ENCODE data around the gene LUC7L.
A peak's percentile ranks its signal among the peaks of the same experiment; 100 is the strongest.
"Not testable (repeated sequence)": the region's sequence is repeated elsewhere in the genome, so short reads cannot be mapped to it uniquely, and the experiment has no call there.

Gene LUC7L

DNA sequence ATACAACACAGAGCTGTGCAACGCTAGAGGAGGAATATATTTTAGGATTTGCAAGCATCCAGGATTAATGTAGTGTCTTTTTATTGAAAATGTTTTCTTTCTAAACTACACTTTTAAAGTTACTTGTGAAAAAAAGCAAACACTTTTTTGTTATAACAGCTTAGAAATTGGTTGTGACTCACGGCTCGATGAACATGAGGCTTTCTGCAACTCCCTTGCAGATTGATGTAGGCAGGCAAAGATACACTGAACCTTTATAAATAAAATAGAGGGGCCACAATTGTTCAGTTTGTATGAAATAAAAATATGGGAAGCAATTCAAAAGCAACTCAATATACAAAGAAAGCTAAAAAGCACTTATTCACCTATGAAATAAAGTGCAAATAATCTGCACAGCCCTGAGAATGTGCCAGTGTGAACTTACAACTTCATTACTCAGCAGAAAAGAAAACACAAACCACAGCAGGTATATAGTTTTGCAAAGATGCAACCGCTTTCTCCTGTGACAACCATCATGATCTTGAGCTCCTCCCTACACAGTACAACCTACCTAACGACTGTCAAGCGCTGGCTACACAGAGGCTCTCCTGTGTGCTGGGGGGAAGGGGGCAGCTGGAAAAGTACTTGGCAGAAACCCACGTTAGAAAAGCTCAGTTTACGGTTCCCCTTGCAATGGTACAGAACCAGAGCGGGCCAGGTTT, 948 bp downstream of the LUC7L start:
- TF ChIP-seq, protein P1, sequence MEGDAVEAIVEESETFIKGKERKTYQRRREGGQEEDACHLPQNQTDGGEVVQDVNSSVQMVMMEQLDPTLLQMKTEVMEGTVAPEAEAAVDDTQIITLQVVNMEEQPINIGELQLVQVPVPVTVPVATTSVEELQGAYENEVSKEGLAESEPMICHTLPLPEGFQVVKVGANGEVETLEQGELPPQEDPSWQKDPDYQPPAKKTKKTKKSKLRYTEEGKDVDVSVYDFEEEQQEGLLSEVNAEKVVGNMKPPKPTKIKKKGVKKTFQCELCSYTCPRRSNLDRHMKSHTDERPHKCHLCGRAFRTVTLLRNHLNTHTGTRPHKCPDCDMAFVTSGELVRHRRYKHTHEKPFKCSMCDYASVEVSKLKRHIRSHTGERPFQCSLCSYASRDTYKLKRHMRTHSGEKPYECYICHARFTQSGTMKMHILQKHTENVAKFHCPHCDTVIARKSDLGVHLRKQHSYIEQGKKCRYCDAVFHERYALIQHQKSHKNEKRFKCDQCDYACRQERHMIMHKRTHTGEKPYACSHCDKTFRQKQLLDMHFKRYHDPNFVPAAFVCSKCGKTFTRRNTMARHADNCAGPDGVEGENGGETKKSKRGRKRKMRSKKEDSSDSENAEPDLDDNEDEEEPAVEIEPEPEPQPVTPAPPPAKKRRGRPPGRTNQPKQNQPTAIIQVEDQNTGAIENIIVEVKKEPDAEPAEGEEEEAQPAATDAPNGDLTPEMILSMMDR (IDR thresholded peaks at IDR 0.05; ENCODE audit: insufficient read depth, low read depth, low read length, missing control alignments), result no peak
- peak; percentile 31 for DNase-seq (ENCODE audit: low read depth)
- peak overlapping the region; percentile 84 for H3K4me3 ChIP-seq (ENCODE audit: low read length)

DNA sequence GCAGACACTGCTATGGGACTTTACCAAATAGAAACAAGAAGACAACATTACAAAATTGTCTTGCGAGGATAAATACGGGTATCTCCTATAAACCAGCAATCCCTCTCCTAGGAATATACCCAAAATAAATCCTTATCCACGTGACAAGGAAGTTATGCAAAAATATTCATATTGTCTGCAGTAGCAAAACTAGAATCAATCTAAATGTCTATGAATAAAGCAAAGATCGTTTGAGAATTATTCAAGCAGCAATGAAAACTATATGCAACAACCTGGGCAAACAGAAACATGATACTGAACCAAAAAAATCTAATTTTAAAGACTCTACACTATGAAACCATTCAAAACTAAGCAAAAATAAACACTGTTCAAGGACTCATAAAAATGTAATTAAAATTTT, 9.2 kb downstream of the LUC7L start:
- no peak overlapping the region for H3K4me3 ChIP-seq (ENCODE audit: low read length)
- no peak for DNase-seq (ENCODE audit: low read depth)
- TF ChIP-seq, protein P1 (IDR thresholded peaks at IDR 0.05; ENCODE audit: insufficient read depth, low read depth, low read length, missing control alignments), result no peak

DNA sequence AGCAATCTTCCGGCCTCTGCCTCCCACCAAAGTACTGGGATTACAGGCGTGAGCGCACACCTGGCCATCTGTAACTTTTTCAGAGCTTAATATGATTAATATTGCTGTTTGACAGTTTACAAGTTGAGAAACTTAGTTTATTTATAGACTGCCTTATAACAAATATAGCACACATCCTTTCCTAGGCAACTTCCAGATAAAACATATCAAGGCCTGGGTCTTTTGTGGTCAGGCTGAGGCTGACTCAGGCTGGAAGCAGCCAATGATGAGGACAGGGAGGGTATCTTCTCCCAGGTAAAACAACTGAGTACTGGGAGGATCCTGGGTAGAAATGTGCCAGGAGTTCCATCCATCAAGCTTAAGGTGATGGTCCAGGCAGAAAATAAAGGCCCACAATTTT, 16.2 kb downstream of the LUC7L start:
- TF ChIP-seq, protein P1 (IDR thresholded peaks at IDR 0.05; ENCODE audit: insufficient read depth, low read depth, low read length, missing control alignments), result no peak
- H3K4me3 ChIP-seq (ENCODE audit: low read length), result no peak overlapping the region
- peak; percentile 10 for DNase-seq (ENCODE audit: low read depth)

DNA sequence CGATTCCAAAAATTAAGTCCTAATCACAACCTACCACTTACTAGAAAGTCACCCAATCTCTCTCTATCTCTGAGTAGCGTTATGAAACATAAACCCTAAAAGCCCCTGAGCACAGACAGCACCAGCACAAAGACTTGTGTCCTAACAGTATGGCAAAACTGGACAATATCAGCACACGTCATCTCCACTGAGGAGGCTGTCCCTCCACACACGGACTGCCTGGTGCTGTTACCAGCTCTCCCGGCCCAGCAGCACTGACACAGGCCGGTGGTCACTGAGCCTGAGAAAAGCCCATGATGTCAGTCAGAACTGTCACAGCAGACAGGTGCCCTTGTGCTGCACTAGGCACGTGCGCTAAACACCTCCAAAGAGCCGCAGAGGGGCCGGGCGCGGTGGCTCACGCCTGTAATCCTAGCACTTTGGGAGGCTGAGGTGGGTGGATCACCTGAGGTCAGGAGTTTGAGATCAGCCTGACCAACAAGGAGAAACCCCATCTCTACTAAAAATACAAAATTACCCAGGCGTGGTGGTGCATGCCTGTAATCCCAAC, 17.5 kb downstream of the LUC7L start:
- not testable (repeated sequence) for DNase-seq (ENCODE audit: low read depth); H3K4me3 ChIP-seq (ENCODE audit: low read length)

DNA sequence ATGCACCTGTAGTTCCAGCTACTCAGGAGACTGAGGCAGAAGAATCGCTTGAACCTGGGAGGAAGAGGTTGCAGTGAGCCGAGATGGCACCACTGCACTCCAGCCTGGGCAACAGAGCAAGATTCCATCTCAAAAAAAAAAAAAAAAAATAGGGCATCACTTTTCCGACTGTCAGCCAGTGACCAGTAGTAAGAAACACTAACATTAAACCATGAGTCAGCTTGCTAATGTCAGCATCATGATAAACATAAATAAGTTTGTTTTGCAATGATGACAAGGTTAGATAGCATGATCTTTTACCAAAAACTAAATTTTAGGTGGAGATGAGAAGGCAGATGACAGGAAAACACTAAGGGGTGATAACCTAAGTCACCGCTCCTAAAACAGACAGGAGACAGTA, 19.9 kb downstream of the LUC7L start:
- not testable (repeated sequence) for DNase-seq (ENCODE audit: low read depth); H3K4me3 ChIP-seq (ENCODE audit: low read length)

DNA sequence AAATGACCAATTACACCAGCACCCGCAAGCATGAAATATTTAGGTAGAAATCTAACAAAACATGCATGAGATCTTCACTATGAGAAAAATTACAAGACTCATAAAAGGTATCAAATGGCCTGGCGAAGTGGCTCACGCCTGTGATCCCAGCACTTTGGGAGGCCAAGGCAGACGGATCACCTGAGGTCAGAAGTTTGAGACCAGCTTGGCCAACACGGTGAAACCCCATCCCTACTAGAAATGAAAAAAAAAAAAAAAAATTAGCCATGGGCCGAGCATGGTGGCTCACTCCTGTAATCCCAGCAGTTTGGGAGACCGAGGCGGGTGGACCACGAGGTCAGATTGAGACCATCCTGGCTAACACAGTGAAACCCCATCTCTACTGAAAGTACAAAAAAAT, 25.2 kb downstream of the LUC7L start:
- not testable (repeated sequence) for H3K4me3 ChIP-seq (ENCODE audit: low read length); DNase-seq (ENCODE audit: low read depth)

DNA sequence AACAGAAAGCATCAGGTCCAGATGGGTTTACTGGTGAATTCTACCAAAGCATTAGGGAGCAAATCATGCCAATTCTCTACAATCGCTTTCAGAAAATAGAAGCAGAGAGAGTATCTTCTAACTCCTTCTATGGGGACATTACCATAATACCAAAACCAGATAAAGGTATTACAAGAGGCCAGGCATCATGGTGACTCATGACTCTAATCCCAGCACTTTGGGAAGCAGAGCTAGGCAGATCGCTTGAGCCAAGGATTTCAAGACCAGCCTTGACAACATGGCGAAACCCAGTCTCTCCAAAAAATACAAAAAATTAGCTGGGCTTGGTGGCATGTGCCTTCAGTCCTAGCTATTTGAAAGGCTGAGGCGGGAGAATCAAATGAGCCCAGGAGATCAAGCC, 26.0 kb downstream of the LUC7L start:
- DNase-seq (ENCODE audit: low read depth), result peak; percentile 10
- no peak overlapping the region for H3K4me3 ChIP-seq (ENCODE audit: low read length)
- TF ChIP-seq, protein P1 (IDR thresholded peaks at IDR 0.05; ENCODE audit: insufficient read depth, low read depth, low read length, missing control alignments), result no peak

DNA sequence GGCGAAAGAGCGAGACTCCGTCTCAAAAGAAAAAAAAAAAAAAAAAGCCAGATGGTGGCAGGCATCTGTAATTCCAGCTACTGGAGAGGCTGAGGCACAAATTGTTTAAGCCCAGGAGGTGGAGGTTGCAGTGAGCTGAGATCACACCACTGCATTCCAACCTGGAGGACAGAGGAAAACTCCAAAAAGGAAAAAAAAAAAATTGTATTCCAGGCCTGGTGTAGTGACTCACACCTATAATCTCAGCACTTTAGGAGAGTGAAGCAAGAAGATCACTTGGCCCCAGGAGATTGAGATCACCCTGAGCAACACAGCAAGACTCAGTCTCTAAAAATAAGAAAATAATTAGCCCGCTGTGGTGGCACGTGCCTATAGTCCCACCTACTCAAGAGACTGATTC, 28.9 kb downstream of the LUC7L start:
- no peak overlapping the region for H3K4me3 ChIP-seq (ENCODE audit: low read length)
- TF ChIP-seq, protein P1 (IDR thresholded peaks at IDR 0.05; ENCODE audit: insufficient read depth, low read depth, low read length, missing control alignments), result no peak
- peak; percentile 71 for DNase-seq (ENCODE audit: low read depth)

All from epithelial cell of esophagus (primary cell).